Loucy (cell line): ENCODE data around the gene CEP55.

Source experiments
- H2AFZ ChIP-seq: fragments of 200-600 bp; sonication (generic); 2 replicates; pipeline ENCODE4 v1.6.0; 2016; ENCODE audit warnings: antibody characterized with exemption, mild to moderate bottlenecking, low read length, moderate library complexity
- H3F3A ChIP-seq: fragments of 200-600 bp; 2 replicates; pipeline ENCODE4 v1.6.0; 2016; ENCODE audit warnings: antibody characterized with exemption, low read depth, mild to moderate bottlenecking
- H3K27me3 ChIP-seq: fragments of 200-600 bp; sonication (generic); 2 replicates; pipeline ENCODE4 v1.6.1; 2014; ENCODE audit warnings: low read length, mild to moderate bottlenecking; ENCODE audit not compliant: insufficient read depth, poor library complexity, severe bottlenecking
- H3K36me3 ChIP-seq: fragments of 200-600 bp; sonication (generic); 2 replicates; pipeline ENCODE4 v1.6.1; 2016; ENCODE audit warnings: low read length; ENCODE audit not compliant: insufficient read depth
- H3K4me1 ChIP-seq: fragments of 200-600 bp; sonication (generic); 2 replicates; pipeline ENCODE4 v1.5.1; 2014; ENCODE audit warnings: low read length, mild to moderate bottlenecking; ENCODE audit not compliant: insufficient read depth, poor library complexity, severe bottlenecking
- H3K4me2 ChIP-seq: fragments of 200-600 bp; sonication (generic); 2 replicates; pipeline ENCODE4 v1.6.0; 2014; ENCODE audit warnings: antibody characterized with exemption, low read length, low read depth, mild to moderate bottlenecking; ENCODE audit not compliant: poor library complexity, severe bottlenecking
- H3K4me3 ChIP-seq: fragments of 200-600 bp; sonication (generic); 2 replicates; pipeline ENCODE4 v1.5.1; 2014; ENCODE audit warnings: low read length, mild to moderate bottlenecking, mixed read lengths; ENCODE audit not compliant: poor library complexity, severe bottlenecking
- H3K79me2 ChIP-seq: fragments of 200-600 bp; sonication (generic); 2 replicates; pipeline ENCODE4 v1.6.1; 2014; ENCODE audit warnings: low read length; ENCODE audit not compliant: insufficient read depth
- H3K9ac ChIP-seq: fragments of 200-600 bp; sonication (generic); 2 replicates; pipeline ENCODE4 v1.6.0; 2014; ENCODE audit warnings: mild to moderate bottlenecking, low read depth, low read length, moderate library complexity; ENCODE audit not compliant: poor library complexity, severe bottlenecking
- H3K9me2 ChIP-seq: fragments of 200-600 bp; sonication (generic); replicated peaks from 2 replicates; pipeline ENCODE4 v1.6.1; 2016; ENCODE audit warnings: low read depth, low read length, mixed read lengths
- H3K9me3 ChIP-seq: fragments of 200-600 bp; sonication (generic); 2 replicates; pipeline ENCODE4 v1.6.1; 2014; ENCODE audit warnings: mild to moderate bottlenecking, antibody characterized with exemption, low read length, low read depth; ENCODE audit not compliant: insufficient read depth
- H4K20me1 ChIP-seq: fragments of 200-600 bp; sonication (generic); 2 replicates; pipeline ENCODE4 v1.6.0; 2014; ENCODE audit warnings: antibody characterized with exemption, low read length, mild to moderate bottlenecking; ENCODE audit not compliant: insufficient read depth, poor library complexity, severe bottlenecking
- CTCF ChIP-seq: fragments of 200-600 bp; sonication (generic); conservative IDR thresholded peaks from 2 replicates; pipeline ENCODE4 v1.5.1; 2014; ENCODE audit warnings: mild to moderate bottlenecking, antibody characterized with exemption, low read length
- EZH2phosphoT487 ChIP-seq: fragments of 200-600 bp; IDR thresholded peaks from 2 replicates; pipeline ENCODE4 v1.6.1; 2018; ENCODE audit warnings: antibody characterized with exemption, mild to moderate bottlenecking, moderate library complexity, borderline replicate concordance

Gene CEP55

GRCh38 chr10:93451244-93451947, 45.0 kb upstream of the CEP55 start:
- H3K27me3 ChIP-seq, result no peaks in the 10 kb centered on the region
- no peaks in the 10 kb centered on the region for H3K9me3 ChIP-seq
- H2AFZ ChIP-seq, result no peak overlapping the region
- H3K9ac ChIP-seq, result no peak overlapping the region
- no peaks in the 10 kb centered on the region for H3F3A ChIP-seq
- H4K20me1 ChIP-seq, result no peaks in the 10 kb centered on the region
- no peak overlapping the region for H3K4me2 ChIP-seq
- no peak overlapping the region for H3K4me3 ChIP-seq
- H3K9me2 ChIP-seq, result no peaks in the 10 kb centered on the region
- TF ChIP-seq EZH2phosphoT487 (no peak), CTCF (no peak)
- no peaks in the 10 kb centered on the region for H3K79me2 ChIP-seq
- H3K4me1 ChIP-seq, result no peaks in the 10 kb centered on the region
- no peaks in the 10 kb centered on the region for H3K36me3 ChIP-seq

- Histone ChIP-seq H2AFZ (no peak overlapping the region), H4K20me1 (no peaks in the 10 kb centered on the region), H3K4me3 (no peak overlapping the region), H3F3A (no peaks in the 10 kb centered on the region), H3K9ac (no peak overlapping the region), H3K4me1 (no peaks in the 10 kb centered on the region), H3K36me3 (no peaks in the 10 kb centered on the region), H3K79me2 (no peaks in the 10 kb centered on the region), H3K4me2 (no peak overlapping the region), H3K27me3 (no peaks in the 10 kb centered on the region), H3K9me2 (no peaks in the 10 kb centered on the region), H3K9me3 (no peaks in the 10 kb centered on the region)
- no peak for TF ChIP-seq CTCF
- no peak for TF ChIP-seq EZH2phosphoT487
Measured at GRCh38 chr10:93452143-93452542, 44.3 kb upstream of the CEP55 start.

GRCh38 chr10:93454146-93454545, 42.3 kb upstream of the CEP55 start:
- no peaks in the 10 kb centered on the region for H3K36me3 ChIP-seq
- H4K20me1 ChIP-seq, result no peaks in the 10 kb centered on the region
- H3K4me2 ChIP-seq, result no peak overlapping the region
- H3K9me3 ChIP-seq, result no peaks in the 10 kb centered on the region
- no peak overlapping the region for H3K9ac ChIP-seq
- H3K4me3 ChIP-seq, result no peak overlapping the region
- H3K9me2 ChIP-seq, result no peaks in the 10 kb centered on the region
- no peaks in the 10 kb centered on the region for H3K79me2 ChIP-seq
- no peaks in the 10 kb centered on the region for H3F3A ChIP-seq
- TF ChIP-seq EZH2phosphoT487 (no peak), CTCF (no peak)
- no peaks in the 10 kb centered on the region for H3K27me3 ChIP-seq
- H2AFZ ChIP-seq, result no peak overlapping the region
- H3K4me1 ChIP-seq, result no peaks in the 10 kb centered on the region
